ENCODE results near the gene COG7. TPM values are rescaled to one million over a fixed set of nuclear protein-coding genes. Genes with fewer than 3 reads are reported as not detected.

COG7 gene
- total and polyA plus RNA-seq, 2 of the 13 experiments (the other 11 are each of a cell fraction or from before 2014, with no cell fraction given) = 12.6 to 54.5 TPM

DNA sequence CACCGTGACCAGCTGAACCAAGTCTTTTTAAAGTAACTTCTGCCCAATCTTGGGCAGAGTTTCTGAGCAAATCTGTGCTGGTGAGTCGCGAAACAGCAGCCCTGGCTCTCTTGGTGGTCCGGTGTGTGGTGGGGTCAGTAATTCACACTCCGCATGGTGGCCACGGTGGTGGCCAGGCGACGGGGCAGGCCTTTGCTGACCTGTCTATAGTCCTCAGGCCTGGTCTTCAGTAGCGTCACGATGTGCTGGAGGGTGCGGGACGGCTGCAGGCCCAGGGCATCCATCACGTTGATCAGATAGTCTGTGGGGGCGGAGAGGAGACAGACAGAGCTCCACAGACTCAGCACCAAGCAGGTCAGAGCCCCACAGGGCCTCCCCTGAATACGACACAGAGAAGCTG lies 64.2 kb downstream of the COG7 start:
- Histone ChIP-seq H3K79me2 (ENCODE audit: insufficient read depth, low read length) (no peaks in the 10 kb centered on the region), H3K36me3 (replicated peaks in 1 of 2; ENCODE audit: control insufficient read depth in 1 of 2, insufficient read depth in 2 of 2, low read length in 2 of 2) (peaks cover 17 to 36% of the 10 kb centered on the region in 2 experiments), H3K4me1 (ENCODE audit: insufficient read depth, low read length) (no peaks in the 10 kb centered on the region), H3K27me3 (ENCODE audit: control insufficient read depth in 1 of 2, insufficient read depth in 2 of 2, low read length in 2 of 2) (no peaks in the 10 kb centered on the region), H4K20me1 (ENCODE audit: insufficient read depth, low read length) (no peaks in the 10 kb centered on the region), H2AFZ (ENCODE audit: low read length) (no peak overlapping the region), H3K9me3 (ENCODE audit: low read length) (no peaks in the 10 kb centered on the region), H3K27ac (ENCODE audit: extremely low read length, insufficient read depth, low read length) (no peak overlapping the region), H3K4me2 (ENCODE audit: low read depth, low read length) (no peak overlapping the region), H3K4me3 (replicated peaks in 1 of 3; ENCODE audit: insufficient read depth in 1 of 3, low read depth in 2 of 3, low read length in 3 of 3) (no peak overlapping the region), H3K9ac (ENCODE audit: insufficient read depth, low read depth, low read length) (no peak overlapping the region)
- FAIRE-seq = no peak
- no peak for DNase-seq (ENCODE audit: low spot score)
- in situ Hi-C loops (cut with HindIII; ENCODE audit: extremely low pct_ligation_motif_present, low pct_unique_long_range_greater_than_20kb) = no loop called here
- ATAC-seq = no peak
- intact Hi-C loops (cut with micrococcal nuclease; ENCODE audit: unreplicated experiment) = no loop called here
- 85% methylated on average over 15 of the region's 15 CpGs for WGBS (ENCODE audit: low lambda C conversion rate)
- TF ChIP-seq PITX1 (CRISPR knock-in tag; IDR thresholded peaks at IDR 0.05) (no peak), ARNT2 (CRISPR knock-in tag; IDR thresholded peaks at IDR 0.05; ENCODE audit: low read depth) (no peak), ZNF879 (CRISPR knock-in tag; IDR thresholded peaks at IDR 0.05) (no peak), ARHGAP35 (CRISPR knock-in tag; IDR thresholded peaks at IDR 0.05; ENCODE audit: borderline replicate concordance) (no peak), ZNF768 (CRISPR knock-in tag; IDR thresholded peaks at IDR 0.05) (no peak), SYNCRIP (IDR thresholded peaks at IDR 0.05; ENCODE audit: insufficient read depth, low read depth, low read length) (no peak), RAD51 (IDR thresholded peaks at IDR 0.05; ENCODE audit: borderline replicate concordance) (no peak), HOXA9 (CRISPR knock-in tag; IDR thresholded peaks at IDR 0.05; ENCODE audit: borderline replicate concordance) (no peak), ZNF343 (CRISPR knock-in tag; IDR thresholded peaks at IDR 0.05) (no peak), SMAD9 (CRISPR knock-in tag; IDR thresholded peaks at IDR 0.05) (no peak)
- TF ChIP-seq, protein P1, sequence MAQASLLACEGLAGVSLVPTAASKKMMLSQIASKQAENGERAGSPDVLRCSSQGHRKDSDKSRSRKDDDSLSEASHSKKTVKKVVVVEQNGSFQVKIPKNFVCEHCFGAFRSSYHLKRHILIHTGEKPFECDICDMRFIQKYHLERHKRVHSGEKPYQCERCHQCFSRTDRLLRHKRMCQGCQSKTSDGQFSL (CRISPR knock-in tag; IDR thresholded peaks at IDR 0.05) = no peak
- POLR2A ChIA-PET = no interaction called here
- CTCF ChIA-PET (ENCODE audit: low intra/inter-chr PET ratio, low total read pairs) = no interaction called here
- BruUV-seq (replicated peaks) = no TSS peak

Data from HepG2 (cell line).